ENCODE data around the gene NLK.

GRCh38 chr17:28131599-28131998 lies 89.1 kb downstream of the NLK start:
- TF ChIP-seq CTCF (conservative IDR thresholded peaks at IDR 0.05 in 1 of 2, IDR thresholded peaks at IDR 0.05 in 1 of 2; ENCODE audit: low read depth in 1 of 2, low read length in 2 of 2) (no peak), EZH2 (IDR thresholded peaks at IDR 0.05; ENCODE audit: low read length, missing control alignments) (no peak)

Data from fibroblast of lung (primary cell).